PC-9 (cell line): ENCODE measurements around the gene ARHGAP42. TPM values are rescaled to one million over a fixed set of nuclear protein-coding genes. Genes with fewer than 3 reads are reported as not detected.

ENCODE experiments used
- BruUV-seq: library from RNA; stranded (reverse); fragments of 400-500 nt; replicated peaks from 2 replicates; lab custom pipeline; 2021; lab: Mats Ljungman, UMichigan
- CTCF ChIA-PET: fragments of 300-600 bp; sonication (Branson Sonifier 250); formaldehyde crosslinking; loops from one replicate; lab custom pipeline; 2022; ENCODE audit warnings: antibody characterized with exemption; lab: Charles Lee
- POLR2A ChIA-PET: fragments of 300-600 bp; sonication (Branson Sonifier 250); formaldehyde crosslinking; loops from one replicate; lab custom pipeline; 2022; ENCODE audit warnings: antibody characterized with exemption; ENCODE audit not compliant: unreplicated experiment; lab: Charles Lee
- DNase-seq, 2 experiments: peaks; one replicate each; pipeline versions ENCODE4 v3.0.0 to v3.0.0-alpha.2; 2015 to 2022; ENCODE audit warnings: mixed read lengths in 1 of 2
- H2AFZ ChIP-seq: fragments of 200-600 bp; sonication (generic); 2 replicates; pipeline ENCODE4 v1.8.1; 2017; ENCODE audit warnings: antibody characterized with exemption
- H3F3A ChIP-seq: fragments of 200-600 bp; sonication (generic); 2 replicates; pipeline ENCODE4 v1.8.1; 2017; ENCODE audit warnings: antibody characterized with exemption, mild to moderate bottlenecking, low read depth; ENCODE audit not compliant: insufficient read depth
- H3K27ac ChIP-seq: fragments of 200-600 bp; sonication (generic); 2 replicates; pipeline ENCODE4 v1.6.1; 2016; ENCODE audit warnings: mixed run types
- H3K27me3 ChIP-seq: fragments of 200-600 bp; sonication (generic); 2 replicates; pipeline ENCODE4 v1.6.1; 2016; ENCODE audit warnings: low read depth, mixed run types; ENCODE audit not compliant: insufficient read depth
- H3K36me3 ChIP-seq: fragments of 200-600 bp; sonication (generic); 2 replicates; pipeline ENCODE4 v1.6.1; 2016; ENCODE audit warnings: low read depth, mixed run types
- H3K4me1 ChIP-seq: fragments of 200-600 bp; sonication (generic); replicated peaks from 2 replicates; pipeline ENCODE4 v1.6.1; 2016; ENCODE audit warnings: mixed run types; ENCODE audit not compliant: insufficient read depth
- H3K4me2 ChIP-seq: fragments of 200-600 bp; sonication (generic); 2 replicates; pipeline ENCODE4 v1.6.1; 2017; ENCODE audit warnings: mixed run types
- H3K4me3 ChIP-seq: fragments of 200-600 bp; sonication (generic); 2 replicates; pipeline ENCODE4 v1.6.1; 2016; ENCODE audit warnings: mixed run types
- H3K79me2 ChIP-seq: fragments of 200-600 bp; sonication (generic); 2 replicates; pipeline ENCODE4 v1.6.1; 2017; ENCODE audit warnings: low read depth, mixed run types
- H3K9me2 ChIP-seq: fragments of 200-600 bp; sonication (generic); 2 replicates; pipeline ENCODE4 v1.8.1; 2017; ENCODE audit warnings: mild to moderate bottlenecking; ENCODE audit not compliant: insufficient read depth
- H3K9me3 ChIP-seq: fragments of 200-600 bp; sonication (generic); 2 replicates; pipeline ENCODE4 v1.8.1; 2016; ENCODE audit warnings: low read depth; ENCODE audit not compliant: insufficient read depth
- H4K20me1 ChIP-seq: fragments of 200-600 bp; sonication (generic); 2 replicates; pipeline ENCODE4 v1.8.1; 2017; ENCODE audit not compliant: insufficient read depth
- CTCF ChIP-seq: fragments of 200-600 bp; sonication (generic); conservative IDR thresholded peaks from 2 replicates; pipeline ENCODE4 v1.6.1; 2017; ENCODE audit warnings: mixed run types, antibody characterized with exemption, mild to moderate bottlenecking, moderate library complexity
- EZH2 ChIP-seq: fragments of 200-600 bp; sonication (generic); IDR thresholded peaks from 2 replicates; pipeline ENCODE4 v1.8.0; 2017; ENCODE audit warnings: antibody characterized with exemption, low read depth
- intact Hi-C: fragments of 100-400 bp; cut with micrococcal nuclease; formaldehyde crosslinking; loops from one replicate; pipeline ENCODE4 v1.10.0; 2022; ENCODE audit not compliant: unreplicated experiment
- total RNA-seq: library from RNA; stranded (reverse); gene quantifications from 2 replicates; pipeline ENCODE4 v1.2.3, GENCODE V29; 2021

ARHGAP42 gene
- total RNA-seq, 1 experiment from 2014 or later: 12.8 TPM

GRCh38 chr11:100695911-100696310, 8.8 kb downstream of the ARHGAP42 start:
- H3K27me3 ChIP-seq: no peaks in the 10 kb centered on the region
- H3K79me2 ChIP-seq: peaks cover 34% of the 10 kb centered on the region
- no peak for TF ChIP-seq EZH2
- no peak for TF ChIP-seq CTCF
- no peak overlapping the region for H3K27ac ChIP-seq
- no peak overlapping the region for H3K4me2 ChIP-seq
- no TSS peak for BruUV-seq
- H3F3A ChIP-seq: peaks cover 21% of the 10 kb centered on the region
- H3K36me3 ChIP-seq: no peaks in the 10 kb centered on the region; the same call in 1 of the 2 replicates
- no peaks in the 10 kb centered on the region for H3K9me3 ChIP-seq
- no peak for DNase-seq
- no peak overlapping the region for H3K4me3 ChIP-seq
- no peaks in the 10 kb centered on the region for H4K20me1 ChIP-seq
- intact Hi-C loops: no loop called here
- H3K4me1 ChIP-seq: peaks cover 32% of the 10 kb centered on the region
- POLR2A ChIA-PET: no interaction called here
- CTCF ChIA-PET: no interaction called here
- H2AFZ ChIP-seq: no peak overlapping the region
- no peaks in the 10 kb centered on the region for H3K9me2 ChIP-seq

- no peaks in the 10 kb centered on the region for H3K9me3 ChIP-seq
- H3K27me3 ChIP-seq: no peaks in the 10 kb centered on the region
- no peak overlapping the region for H3K4me2 ChIP-seq
- H3K4me3 ChIP-seq: no peak overlapping the region
- BruUV-seq: no TSS peak
- no peak for TF ChIP-seq CTCF
- no peak for TF ChIP-seq EZH2
- no peak overlapping the region for H3K27ac ChIP-seq
- H3K36me3 ChIP-seq: no peaks in the 10 kb centered on the region; the same call in 1 of the 2 replicates
- DNase-seq: no peak
- no peaks in the 10 kb centered on the region for H4K20me1 ChIP-seq
- POLR2A ChIA-PET: no interaction called here
- no peaks in the 10 kb centered on the region for H3K9me2 ChIP-seq
- H3F3A ChIP-seq: no peaks in the 10 kb centered on the region
- no peak overlapping the region for H2AFZ ChIP-seq
- CTCF ChIA-PET: no interaction called here
- H3K79me2 ChIP-seq: 0 out of 2 replicates have a peak, but pooled peaks cover 3% of the 10 kb centered on the region
- intact Hi-C loops: no loop called here
- H3K4me1 ChIP-seq: no peaks in the 10 kb centered on the region
Measured at GRCh38 chr11:100703139-100703538, 16.1 kb downstream of the ARHGAP42 start.

GRCh38 chr11:100703801-100704575, 16.9 kb downstream of the ARHGAP42 start:
- H4K20me1 ChIP-seq: no peaks in the 10 kb centered on the region
- ChIA-PET POLR2A (interaction anchor here (0.7 kb wide), 1 partner anchor 145 kb away, joined by 30 read pairs; no protein-coding TSS in a partner anchor), CTCF (no interaction called here)
- no peaks in the 10 kb centered on the region; the same call in 1 of the 2 replicates for H3K36me3 ChIP-seq
- no peak for TF ChIP-seq EZH2
- TF ChIP-seq CTCF: no peak
- peaks cover 2% of the 10 kb centered on the region; the same call in 1 of the 2 replicates for H3F3A ChIP-seq
- no peaks in the 10 kb centered on the region for H3K9me2 ChIP-seq
- BruUV-seq: no TSS peak
- H3K4me1 ChIP-seq: peaks cover 5% of the 10 kb centered on the region
- DNase-seq: no peak
- no peak overlapping the region for H2AFZ ChIP-seq
- H3K4me2 ChIP-seq: no peak overlapping the region
- no peaks in the 10 kb centered on the region for H3K27me3 ChIP-seq
- intact Hi-C loops: no loop called here
- 0 out of 2 replicates have a peak, but pooled peaks cover 3% of the 10 kb centered on the region for H3K79me2 ChIP-seq
- no peak overlapping the region for H3K27ac ChIP-seq
- H3K4me3 ChIP-seq: no peak overlapping the region
- no peaks in the 10 kb centered on the region for H3K9me3 ChIP-seq
